GM21737 (cell line): ENCODE data around the gene TECPR2.
"Not testable (repeated sequence)": the region's sequence is repeated elsewhere in the genome, so short reads cannot be mapped to it uniquely, and the experiment has no call there.

Source experiments
- ATAC-seq: cut with Tn5 transposase; IDR thresholded peaks from one replicate; pipeline ENCODE4 v1.9.1; 2021; ENCODE audit warnings: mild to moderate bottlenecking, moderate library complexity; ENCODE audit not compliant: unreplicated experiment

The TECPR2 gene

GRCh38 chr14:102507081-102507856 is 144.5 kb downstream of the TECPR2 start:
- ATAC-seq: no peak

- no peak for ATAC-seq
Observed at GRCh38 chr14:102507857-102508312, 145.1 kb downstream of the TECPR2 start.

- ATAC-seq: no peak
Observed at GRCh38 chr14:102508410-102508773, 145.7 kb downstream of the TECPR2 start.

- ATAC-seq: no peak
Observed at GRCh38 chr14:102508774-102509745, 146.3 kb downstream of the TECPR2 start.

- ATAC-seq: peak; percentile 73
Observed at GRCh38 chr14:102509746-102510615, 147.2 kb downstream of the TECPR2 start, which contains the start of gene ANKRD9. ANKRD9 (minus strand) TSS chr14:102509776; CDS start chr14:102507889, 1,887 bp downstream.

GRCh38 chr14:102510616-102511520 is 148.1 kb downstream of the TECPR2 start:
- no peak for ATAC-seq

GRCh38 chr14:102511538-102511937 is 148.8 kb downstream of the TECPR2 start:
- no peak for ATAC-seq

- no peak for ATAC-seq
Observed at GRCh38 chr14:102512793-102513300, 150.1 kb downstream of the TECPR2 start.

GRCh38 chr14:102513899-102514772 is 151.4 kb downstream of the TECPR2 start:
- no peak for ATAC-seq

GRCh38 chr14:102514987-102515733 is 152.4 kb downstream of the TECPR2 start:
- no peak for ATAC-seq

GRCh38 chr14:102516531-102517391 is 154.0 kb downstream of the TECPR2 start:
- ATAC-seq: peak; percentile 53

- ATAC-seq: no peak
Observed at GRCh38 chr14:102517392-102518062, 154.8 kb downstream of the TECPR2 start.

- ATAC-seq: no peak
Observed at GRCh38 chr14:102518063-102518648, 155.4 kb downstream of the TECPR2 start.

- ATAC-seq: not testable (repeated sequence)
Observed at GRCh38 chr14:102519709-102520108, 157.0 kb downstream of the TECPR2 start.

- no peak for ATAC-seq
Observed at GRCh38 chr14:102523200-102523568, 160.4 kb downstream of the TECPR2 start.
